Epithelial cell of proximal tubule (primary cell): ENCODE measurements around the gene GRM4. TPM values are rescaled to one million over a fixed set of nuclear protein-coding genes. Genes with fewer than 3 reads are reported as not detected.

Source experiments
- DNase-seq: peaks from one replicate; pipeline ENCODE4 v3.0.0-alpha.2; 2011; ENCODE audit warnings: low read depth
- H3K4me3 ChIP-seq: 2 replicates; pipeline ENCODE4 v1.5.1; 2011; ENCODE audit warnings: low read depth, mild to moderate bottlenecking, low read length
- total RNA-seq: library from RNA; depleted of rRNA; stranded (reverse); fragments of >200 nt; gene quantifications from 2 replicates; pipeline ENCODE4 v1.2.3, GENCODE V29; 2015
- TF ChIP-seq, protein P1 (sequence below): conservative IDR thresholded peaks from 2 replicates; pipeline ENCODE4 v1.5.1; 2012; ENCODE audit warnings: low read depth, mild to moderate bottlenecking, low read length

Gene GRM4
- total RNA-seq, 1 donor from 2014 or later = not detected

DNA sequence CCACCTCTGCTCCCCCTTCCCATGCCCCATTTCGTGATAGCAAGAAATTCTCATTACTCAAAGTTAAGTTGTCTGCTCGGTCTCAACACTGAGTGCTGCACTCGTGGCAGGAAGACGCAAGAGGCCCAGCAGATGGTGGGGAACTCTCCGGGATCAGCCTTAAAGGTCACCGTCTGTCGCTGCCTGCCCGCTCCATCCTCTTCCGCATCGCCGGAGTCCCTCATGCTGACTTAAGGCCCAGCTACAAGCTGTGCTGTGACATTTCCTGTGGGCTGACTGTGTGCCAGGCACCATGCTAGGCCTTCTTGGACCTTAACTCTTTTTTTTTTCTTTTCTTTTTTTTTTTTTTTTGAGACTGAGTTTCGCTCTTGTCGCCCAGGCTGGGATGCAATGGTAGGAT, 17.8 kb downstream of the GRM4 start:
- TF ChIP-seq, protein P1, sequence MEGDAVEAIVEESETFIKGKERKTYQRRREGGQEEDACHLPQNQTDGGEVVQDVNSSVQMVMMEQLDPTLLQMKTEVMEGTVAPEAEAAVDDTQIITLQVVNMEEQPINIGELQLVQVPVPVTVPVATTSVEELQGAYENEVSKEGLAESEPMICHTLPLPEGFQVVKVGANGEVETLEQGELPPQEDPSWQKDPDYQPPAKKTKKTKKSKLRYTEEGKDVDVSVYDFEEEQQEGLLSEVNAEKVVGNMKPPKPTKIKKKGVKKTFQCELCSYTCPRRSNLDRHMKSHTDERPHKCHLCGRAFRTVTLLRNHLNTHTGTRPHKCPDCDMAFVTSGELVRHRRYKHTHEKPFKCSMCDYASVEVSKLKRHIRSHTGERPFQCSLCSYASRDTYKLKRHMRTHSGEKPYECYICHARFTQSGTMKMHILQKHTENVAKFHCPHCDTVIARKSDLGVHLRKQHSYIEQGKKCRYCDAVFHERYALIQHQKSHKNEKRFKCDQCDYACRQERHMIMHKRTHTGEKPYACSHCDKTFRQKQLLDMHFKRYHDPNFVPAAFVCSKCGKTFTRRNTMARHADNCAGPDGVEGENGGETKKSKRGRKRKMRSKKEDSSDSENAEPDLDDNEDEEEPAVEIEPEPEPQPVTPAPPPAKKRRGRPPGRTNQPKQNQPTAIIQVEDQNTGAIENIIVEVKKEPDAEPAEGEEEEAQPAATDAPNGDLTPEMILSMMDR = no peak
- DNase-seq = no peak
- H3K4me3 ChIP-seq = no peak overlapping the region

DNA sequence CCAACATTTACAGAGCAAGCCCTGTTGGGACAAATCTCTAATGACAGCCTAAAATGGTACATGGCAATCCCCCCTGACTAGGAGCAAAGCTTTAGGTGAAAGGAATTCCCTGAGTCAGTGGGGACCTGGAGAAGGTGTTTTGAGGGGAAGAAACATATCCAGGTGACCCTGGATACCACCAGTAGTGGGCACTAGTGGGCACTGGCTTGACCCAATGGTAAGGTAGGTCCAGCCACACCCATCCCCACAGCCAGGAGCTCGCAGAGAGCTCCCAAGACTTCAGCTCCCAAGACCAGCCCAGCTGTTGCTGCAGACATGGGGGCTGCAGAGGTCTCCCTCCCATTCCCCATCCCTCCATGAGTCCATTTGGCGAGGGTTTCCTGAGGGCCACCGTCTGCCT, 19.5 kb downstream of the GRM4 start:
- TF ChIP-seq, protein P1 = no peak
- no peak for DNase-seq
- no peak overlapping the region for H3K4me3 ChIP-seq

DNA sequence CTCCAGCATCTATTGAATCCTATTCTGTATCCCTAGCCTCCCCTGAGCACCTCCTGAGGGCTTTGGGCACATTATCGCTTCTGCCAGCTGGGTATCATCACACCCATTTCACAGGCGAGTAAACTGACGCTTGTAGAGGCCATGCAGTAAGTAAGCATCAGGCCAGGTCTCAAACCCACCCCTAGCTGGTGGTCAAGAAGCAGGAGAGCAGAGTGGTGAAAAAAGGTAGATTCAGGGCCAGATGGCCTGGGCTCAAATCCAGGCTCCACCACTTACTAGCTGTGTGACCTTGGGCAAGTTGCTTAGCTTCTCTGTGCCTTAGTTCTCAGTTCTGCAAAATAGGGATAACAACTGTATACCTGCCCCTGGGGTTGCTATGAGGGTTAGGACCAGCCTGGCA, 19.9 kb downstream of the GRM4 start:
- TF ChIP-seq, protein P1 = no peak
- no peak for DNase-seq
- H3K4me3 ChIP-seq = no peak overlapping the region

DNA sequence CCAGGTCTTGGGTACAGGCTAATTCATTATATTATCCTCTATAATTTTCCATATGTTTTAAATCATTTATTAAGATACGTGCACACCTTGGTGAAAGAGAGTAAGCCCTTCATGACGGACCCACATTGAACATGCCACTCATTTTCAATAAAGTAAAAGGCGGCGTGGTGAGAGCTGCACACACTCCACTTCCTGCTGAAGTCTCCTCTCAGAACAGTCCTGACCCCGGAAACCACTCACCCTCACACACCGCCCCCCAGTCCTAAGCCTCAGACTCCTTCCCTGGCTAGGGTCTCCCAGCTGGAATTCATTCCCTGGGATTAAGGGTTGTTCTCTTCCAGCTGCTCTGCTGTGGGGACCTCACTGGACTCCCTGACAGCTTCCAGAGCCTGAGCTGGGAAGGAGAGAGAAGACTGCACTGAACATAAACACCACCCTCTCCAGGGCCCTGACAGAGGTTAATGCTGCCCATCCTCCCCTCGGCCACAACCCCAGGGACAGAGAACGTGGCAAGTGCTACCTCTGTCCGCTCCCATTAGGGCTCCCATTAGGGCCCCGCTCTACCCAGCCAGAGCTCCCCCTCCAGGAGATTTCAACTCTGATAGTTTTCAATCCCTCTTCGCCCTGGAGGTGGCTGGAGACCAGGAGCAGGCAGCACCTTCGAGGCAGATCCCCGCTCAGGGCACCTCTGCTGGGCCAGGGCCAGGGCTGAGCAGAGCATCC, 24.8 kb downstream of the GRM4 start:
- no peak for DNase-seq
- TF ChIP-seq, protein P1 = no peak
- no peak overlapping the region for H3K4me3 ChIP-seq

DNA sequence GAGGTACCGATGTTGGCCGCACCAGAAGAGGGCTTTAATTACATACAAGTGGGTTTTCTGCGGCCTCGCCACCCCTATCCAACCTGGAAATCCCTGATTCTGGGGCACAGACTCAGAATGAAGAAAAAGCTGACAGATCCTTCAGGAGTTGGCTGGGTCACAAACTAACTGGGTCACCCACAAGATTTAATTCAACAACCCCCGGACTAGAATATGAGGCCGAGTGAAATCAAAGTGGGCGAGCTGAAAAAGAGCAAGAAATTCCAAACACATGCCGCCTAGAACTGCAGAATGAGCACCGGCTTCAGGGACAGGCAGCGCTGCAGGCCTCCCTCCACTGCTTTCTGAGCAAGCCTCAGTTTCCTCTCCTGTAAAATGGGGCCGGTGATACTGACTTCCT, 30.0 kb downstream of the GRM4 start:
- no peak for DNase-seq
- H3K4me3 ChIP-seq = no peak overlapping the region
- TF ChIP-seq, protein P1 = no peak

DNA sequence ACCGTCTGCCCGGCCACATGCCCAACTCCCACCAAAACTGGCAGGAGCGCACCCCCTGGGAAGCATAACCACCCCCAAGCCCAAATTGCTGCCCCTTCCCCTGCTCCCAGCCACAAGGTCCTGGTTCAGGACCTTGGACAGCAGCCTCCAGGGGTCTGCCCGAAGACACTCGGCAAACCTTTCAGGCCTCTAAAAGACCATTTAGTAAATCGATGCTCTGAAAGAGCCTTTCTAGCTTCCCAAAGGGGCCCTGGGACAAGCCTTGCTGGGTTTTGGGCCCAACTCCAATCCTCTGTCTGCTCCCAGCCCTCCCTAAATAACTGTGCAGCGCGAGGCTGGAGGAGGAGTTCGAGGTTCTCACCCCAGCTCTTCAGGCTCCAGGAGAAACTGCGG, 30.5 kb downstream of the GRM4 start:
- TF ChIP-seq, protein P1 = no peak
- H3K4me3 ChIP-seq = no peak overlapping the region
- DNase-seq = no peak
